Mesendoderm (in vitro differentiated cells): ENCODE results near the gene FSTL4.

ENCODE experiments used
- DNase-seq: peaks from one replicate; pipeline ENCODE4 v3.0.0; 2013
- H2AK5ac ChIP-seq: 2 replicates; pipeline ENCODE4 v1.6.1; 2013; ENCODE audit warnings: low read length, inconsistent platforms
- H2BK120ac ChIP-seq: 2 replicates; pipeline ENCODE4 v1.6.1; 2013; ENCODE audit warnings: low read depth, mild to moderate bottlenecking, low read length, moderate library complexity, mixed read lengths
- H2BK15ac ChIP-seq: replicated peaks from 2 replicates; pipeline ENCODE4 v1.6.1; 2013; ENCODE audit warnings: low read depth, mild to moderate bottlenecking, moderate library complexity
- H2BK5ac ChIP-seq: 2 replicates; pipeline ENCODE4 v1.6.1; 2013; ENCODE audit warnings: low read length, inconsistent platforms
- H3K18ac ChIP-seq: 2 replicates; pipeline ENCODE4 v1.6.1; 2013; ENCODE audit warnings: mild to moderate bottlenecking, low read length, mixed read lengths
- H3K23ac ChIP-seq: one replicate; pipeline ENCODE4 v1.6.1; 2013; ENCODE audit warnings: low read length
- H3K27ac ChIP-seq: 2 replicates; pipeline ENCODE4 v1.5.1; 2013; ENCODE audit warnings: low read depth, mild to moderate bottlenecking, inconsistent platforms, low read length, moderate library complexity
- H3K27me3 ChIP-seq: 2 replicates; pipeline ENCODE4 v1.6.1; 2013; ENCODE audit warnings: low read length, control low read depth, mild to moderate bottlenecking, inconsistent platforms; ENCODE audit not compliant: insufficient read depth, poor library complexity
- H3K36me3 ChIP-seq: 2 replicates; pipeline ENCODE4 v1.6.1; 2013; ENCODE audit warnings: low read length, inconsistent platforms; ENCODE audit not compliant: control insufficient read depth, insufficient read depth
- H3K4ac ChIP-seq: one replicate; pipeline ENCODE4 v1.6.1; 2013; ENCODE audit warnings: low read depth, mild to moderate bottlenecking, low read length, moderate library complexity
- H3K4me1 ChIP-seq: 2 replicates; pipeline ENCODE4 v1.6.1; 2013; ENCODE audit warnings: low read depth, low read length, inconsistent platforms; ENCODE audit not compliant: control insufficient read depth
- H3K4me2 ChIP-seq: 2 replicates; pipeline ENCODE4 v1.6.1; 2013; ENCODE audit warnings: low read length
- H3K4me3 ChIP-seq: 2 replicates; pipeline ENCODE4 v1.5.1; 2013; ENCODE audit warnings: mild to moderate bottlenecking, low read length
- H3K56ac ChIP-seq: one replicate; pipeline ENCODE4 v1.6.1; 2013; ENCODE audit warnings: low read length
- H3K79me1 ChIP-seq: 2 replicates; pipeline ENCODE4 v1.6.1; 2013; ENCODE audit warnings: low read length, inconsistent platforms
- H3K79me2 ChIP-seq: 2 replicates; pipeline ENCODE4 v1.6.1; 2013; ENCODE audit warnings: mild to moderate bottlenecking, low read length; ENCODE audit not compliant: control insufficient read depth, insufficient read depth
- H3K9ac ChIP-seq: 2 replicates; pipeline ENCODE4 v1.6.1; 2013; ENCODE audit warnings: low read length, inconsistent platforms
- H4K5ac ChIP-seq: one replicate; pipeline ENCODE4 v1.6.1; 2013; ENCODE audit warnings: low read length
- H4K8ac ChIP-seq: one replicate; pipeline ENCODE4 v1.6.1; 2013; ENCODE audit warnings: low read depth, mild to moderate bottlenecking, control low read depth, low read length, moderate library complexity
- WGBS: extraction: QIAGEN DNeasy Blood & Tissue Kit; methylation state at CpG from one replicate; pipeline ENCODE4 v1.1.7; 2013; ENCODE audit warnings: low lambda C conversion rate, missing lambda C conversion rate; ENCODE audit not compliant: insufficient coverage; ENCODE audit errors: extremely low coverage; 5-methylcytosine and 5-hydroxymethylcytosine counted together

The FSTL4 gene

DNA sequence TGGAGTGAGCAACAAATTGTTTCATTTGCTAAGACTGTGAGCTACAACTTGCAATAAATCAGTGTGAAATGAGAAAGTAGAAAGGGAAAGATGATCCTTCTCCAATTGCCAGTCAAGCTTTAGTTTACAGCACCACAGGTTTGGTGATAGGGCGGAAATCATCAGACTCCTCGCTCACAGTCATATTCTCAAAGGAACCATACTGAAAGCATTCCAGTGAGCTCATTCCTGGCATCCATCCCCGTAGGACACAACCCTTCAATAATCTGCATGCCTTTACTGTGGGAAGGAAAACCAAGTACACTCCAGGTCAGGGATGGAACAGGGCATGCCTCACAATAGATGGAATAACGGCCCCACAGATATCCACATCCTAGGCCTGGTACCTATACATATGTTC is 80.7 kb downstream of the FSTL4 start:
- H3K4ac ChIP-seq = no peak overlapping the region
- WGBS = no CpG with 5 or more reads among the region's 4 CpGs
- no peak overlapping the region for H3K18ac ChIP-seq
- H4K8ac ChIP-seq = no peak overlapping the region
- no peak overlapping the region for H3K56ac ChIP-seq
- no peak overlapping the region for H2BK120ac ChIP-seq
- H4K5ac ChIP-seq = no peak overlapping the region
- DNase-seq = no peak
- no peak overlapping the region for H3K27ac ChIP-seq
- H2AK5ac ChIP-seq = no peak overlapping the region
- H3K4me2 ChIP-seq = no peak overlapping the region
- no peaks in the 10 kb centered on the region for H3K79me1 ChIP-seq
- H3K79me2 ChIP-seq = no peaks in the 10 kb centered on the region
- no peaks in the 10 kb centered on the region for H3K36me3 ChIP-seq
- H2BK15ac ChIP-seq = no peak overlapping the region
- H3K23ac ChIP-seq = no peak overlapping the region
- H3K4me3 ChIP-seq = no peak overlapping the region
- no peaks in the 10 kb centered on the region for H3K27me3 ChIP-seq
- peaks cover 3% of the 10 kb centered on the region for H3K4me1 ChIP-seq
- H3K9ac ChIP-seq = no peak overlapping the region
- H2BK5ac ChIP-seq = no peak overlapping the region

DNA sequence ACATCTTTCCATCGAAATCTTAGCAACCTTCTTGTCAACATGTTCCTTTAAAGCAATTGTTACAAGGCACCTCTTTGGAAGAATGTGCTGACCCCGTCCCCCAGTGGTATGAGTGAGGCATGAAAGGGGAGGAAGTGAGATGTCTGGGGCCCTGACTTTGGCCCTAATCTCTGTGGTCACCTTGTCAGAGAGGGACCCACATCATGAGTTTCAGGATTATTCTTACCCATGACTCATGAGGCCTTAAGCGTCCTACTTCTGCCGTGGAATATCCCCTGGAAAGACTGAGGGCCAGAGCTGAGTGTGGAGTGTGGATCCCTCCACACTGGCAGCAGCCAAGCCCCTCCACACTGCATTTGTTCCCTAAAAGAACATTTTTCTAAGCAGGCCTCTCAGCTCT is 81.2 kb downstream of the FSTL4 start:
- no peak for DNase-seq
- Histone ChIP-seq H3K9ac (no peak overlapping the region), H4K8ac (no peak overlapping the region), H2BK120ac (no peak overlapping the region), H3K27ac (no peak overlapping the region), H3K79me1 (no peaks in the 10 kb centered on the region), H4K5ac (no peak overlapping the region), H3K23ac (no peak overlapping the region), H3K4me3 (no peak overlapping the region), H3K36me3 (no peaks in the 10 kb centered on the region), H3K4me2 (no peak overlapping the region), H3K4me1 (peaks cover 4% of the 10 kb centered on the region), H2BK15ac (no peak overlapping the region), H2BK5ac (no peak overlapping the region), H2AK5ac (no peak overlapping the region), H3K27me3 (no peaks in the 10 kb centered on the region), H3K18ac (no peak overlapping the region), H3K79me2 (no peaks in the 10 kb centered on the region), H3K56ac (no peak overlapping the region), H3K4ac (no peak overlapping the region)
- no CpG with 5 or more reads among the region's 4 CpGs for WGBS

DNA sequence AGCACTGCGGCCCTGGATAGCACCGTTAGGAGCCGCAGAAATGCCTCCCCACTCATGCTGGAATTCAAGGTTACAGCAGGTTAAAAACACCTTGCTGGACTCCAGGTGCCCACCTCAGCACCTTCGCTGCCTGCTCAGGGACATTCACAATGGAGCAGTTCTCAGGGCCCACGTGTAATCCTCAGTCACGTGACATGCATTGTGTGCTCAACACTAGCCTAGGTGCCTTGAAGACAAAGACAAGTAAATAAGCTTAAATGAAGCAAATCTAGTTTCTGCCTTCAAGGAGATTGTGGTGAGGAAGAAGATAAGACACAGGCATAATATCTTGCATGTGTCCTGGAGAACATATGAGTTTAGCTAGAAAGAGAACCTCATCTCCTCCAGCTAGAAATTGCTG is 82.1 kb downstream of the FSTL4 start:
- WGBS = no CpG with 5 or more reads among the region's 6 CpGs
- Histone ChIP-seq H3K9ac (no peak overlapping the region), H3K79me1 (no peaks in the 10 kb centered on the region)

DNA sequence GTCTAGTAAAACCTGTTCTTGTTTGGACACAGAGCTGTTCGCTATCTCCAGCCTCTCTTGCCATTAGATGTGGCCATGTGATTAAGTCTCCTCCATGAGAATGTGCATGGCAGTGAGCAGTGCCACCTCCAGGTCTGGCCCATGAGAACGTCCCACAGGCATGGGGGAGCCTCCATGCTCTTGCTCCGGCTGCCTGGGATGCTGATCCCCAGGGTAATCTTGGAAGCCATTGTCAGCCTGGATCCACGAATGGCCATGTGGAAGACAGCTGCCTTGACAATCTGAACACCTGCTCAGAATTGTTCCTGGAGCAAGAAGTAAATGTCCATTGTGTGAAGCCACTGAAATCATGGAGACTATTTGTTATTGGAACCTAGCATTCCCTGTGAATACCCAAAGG is 83.5 kb downstream of the FSTL4 start:
- H3K79me2 ChIP-seq = no peaks in the 10 kb centered on the region
- no peak overlapping the region for H2AK5ac ChIP-seq
- H3K27me3 ChIP-seq = no peaks in the 10 kb centered on the region
- no peak overlapping the region for H2BK5ac ChIP-seq
- no peak overlapping the region for H3K4ac ChIP-seq
- H3K56ac ChIP-seq = no peak overlapping the region
- no peak overlapping the region for H2BK15ac ChIP-seq
- no peak overlapping the region for H3K4me2 ChIP-seq
- no peak overlapping the region for H3K27ac ChIP-seq
- H4K8ac ChIP-seq = no peak overlapping the region
- H2BK120ac ChIP-seq = no peak overlapping the region
- H3K23ac ChIP-seq = no peak overlapping the region
- no CpG with 5 or more reads among the region's 4 CpGs for WGBS
- H3K4me1 ChIP-seq = peaks cover 12% of the 10 kb centered on the region
- H4K5ac ChIP-seq = no peak overlapping the region
- no peak overlapping the region for H3K9ac ChIP-seq
- H3K36me3 ChIP-seq = no peaks in the 10 kb centered on the region
- no peak for DNase-seq
- no peak overlapping the region for H3K4me3 ChIP-seq
- H3K79me1 ChIP-seq = no peaks in the 10 kb centered on the region
- H3K18ac ChIP-seq = no peak overlapping the region

More for the DNA sequence above, 82.1 kb downstream of the FSTL4 start:
- no peaks in the 10 kb centered on the region for H3K27me3 ChIP-seq
- H2AK5ac ChIP-seq = no peak overlapping the region
- H4K5ac ChIP-seq = no peak overlapping the region
- H2BK120ac ChIP-seq = no peak overlapping the region
- H2BK5ac ChIP-seq = no peak overlapping the region
- H3K36me3 ChIP-seq = no peaks in the 10 kb centered on the region
- H3K4me2 ChIP-seq = no peak overlapping the region
- H3K4me3 ChIP-seq = no peak overlapping the region
- H4K8ac ChIP-seq = no peak overlapping the region
- H3K79me2 ChIP-seq = no peaks in the 10 kb centered on the region
- DNase-seq = no peak
- H3K18ac ChIP-seq = no peak overlapping the region
- H3K23ac ChIP-seq = no peak overlapping the region
- H3K4ac ChIP-seq = no peak overlapping the region
- no peak overlapping the region for H2BK15ac ChIP-seq
- peaks cover 6% of the 10 kb centered on the region for H3K4me1 ChIP-seq
- H3K56ac ChIP-seq = no peak overlapping the region
- H3K27ac ChIP-seq = no peak overlapping the region

DNA sequence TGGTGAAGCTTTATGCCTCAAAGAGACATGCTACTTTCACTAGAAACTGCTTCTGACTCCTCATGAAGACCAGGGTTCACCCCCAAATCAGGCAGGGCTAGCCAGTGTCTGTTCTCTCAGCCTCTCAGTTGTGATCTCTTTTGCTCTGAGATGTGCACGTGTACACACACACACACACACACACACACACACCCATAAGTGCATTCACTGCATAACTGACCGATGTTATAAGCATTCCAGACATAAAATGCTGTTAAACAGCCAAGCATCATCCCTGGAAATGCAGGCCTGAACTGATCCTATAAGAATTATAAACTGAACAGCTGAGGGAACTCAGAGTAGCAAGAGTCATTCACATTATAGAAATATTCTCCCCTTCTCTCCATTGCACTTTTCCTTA is 85.0 kb downstream of the FSTL4 start:
- no peak overlapping the region for H3K4me3 ChIP-seq
- H2BK5ac ChIP-seq = no peak overlapping the region
- no peaks in the 10 kb centered on the region for H3K79me1 ChIP-seq
- no peak overlapping the region for H2BK120ac ChIP-seq
- H3K27ac ChIP-seq = no peak overlapping the region
- no peak overlapping the region for H3K23ac ChIP-seq
- no peak overlapping the region for H2BK15ac ChIP-seq
- H2AK5ac ChIP-seq = no peak overlapping the region
- H3K4ac ChIP-seq = no peak overlapping the region
- no peak overlapping the region for H3K18ac ChIP-seq
- no peak overlapping the region for H4K5ac ChIP-seq
- no peaks in the 10 kb centered on the region for H3K36me3 ChIP-seq
- no peak overlapping the region for H3K9ac ChIP-seq
- H4K8ac ChIP-seq = no peak overlapping the region
- H3K4me1 ChIP-seq = peaks cover 15% of the 10 kb centered on the region
- H3K4me2 ChIP-seq = no peak overlapping the region
- H3K56ac ChIP-seq = no peak overlapping the region
- H3K27me3 ChIP-seq = no peaks in the 10 kb centered on the region
- no peak for DNase-seq
- H3K79me2 ChIP-seq = no peaks in the 10 kb centered on the region
- no CpG with 5 or more reads among the region's 2 CpGs for WGBS

DNA sequence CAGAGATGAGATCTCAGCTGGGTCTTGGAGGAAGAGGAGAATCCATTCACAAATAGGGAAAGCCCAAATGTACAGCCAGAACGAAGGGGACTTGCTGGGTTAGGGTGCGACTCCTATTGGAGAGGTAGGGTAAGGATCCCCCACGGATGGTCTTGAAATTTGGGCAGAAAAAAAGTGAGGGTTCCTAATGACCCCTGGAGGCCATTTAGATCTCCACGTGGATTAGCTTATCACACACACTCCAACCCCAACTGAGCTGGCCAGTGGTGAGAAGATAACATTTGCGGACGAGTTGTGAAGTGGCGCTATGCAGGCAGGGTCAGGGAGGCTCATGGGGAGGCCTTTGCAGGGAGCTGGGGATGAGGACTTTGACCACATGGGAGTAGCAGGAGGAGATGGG is 86.0 kb downstream of the FSTL4 start:
- no CpG with 5 or more reads among the region's 7 CpGs for WGBS

More for the DNA sequence above, 86.0 kb downstream of the FSTL4 start:
- Histone ChIP-seq H2BK5ac (no peak overlapping the region), H3K4ac (no peak overlapping the region), H3K4me2 (no peak overlapping the region), H3K79me1 (no peaks in the 10 kb centered on the region), H3K23ac (no peak overlapping the region), H3K27ac (no peak overlapping the region), H3K36me3 (no peaks in the 10 kb centered on the region), H3K18ac (no peak overlapping the region), H3K56ac (no peak overlapping the region), H3K4me3 (no peak overlapping the region), H3K79me2 (no peaks in the 10 kb centered on the region), H2BK15ac (no peak overlapping the region), H4K5ac (no peak overlapping the region), H3K27me3 (no peaks in the 10 kb centered on the region), H3K4me1 (peaks cover 15% of the 10 kb centered on the region), H3K9ac (no peak overlapping the region), H2AK5ac (no peak overlapping the region), H4K8ac (no peak overlapping the region), H2BK120ac (no peak overlapping the region)
- DNase-seq = peak; percentile 46
